ENCODE measurements around the gene KBTBD2.

DNA sequence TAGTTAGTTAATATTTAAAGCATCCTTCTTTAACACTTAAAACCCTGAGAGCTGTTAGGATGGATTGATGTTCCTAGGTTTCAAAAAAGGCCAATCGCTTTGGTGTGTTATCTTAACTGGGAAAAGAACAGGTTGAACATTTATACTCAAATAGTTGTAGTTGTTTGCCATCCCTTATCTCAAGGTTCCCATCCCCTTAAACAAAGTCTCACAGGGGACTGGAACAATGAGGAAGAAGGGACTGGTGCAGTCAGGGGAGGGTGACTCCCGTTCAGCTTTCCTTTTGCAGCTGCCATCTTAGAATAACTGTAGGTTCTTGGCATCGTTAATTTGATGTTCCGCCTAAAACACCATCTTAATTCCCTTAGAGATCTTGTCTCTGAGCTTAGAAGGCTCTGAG lies 2.6 kb upstream of the KBTBD2 start:
- TF ChIP-seq, protein P1, sequence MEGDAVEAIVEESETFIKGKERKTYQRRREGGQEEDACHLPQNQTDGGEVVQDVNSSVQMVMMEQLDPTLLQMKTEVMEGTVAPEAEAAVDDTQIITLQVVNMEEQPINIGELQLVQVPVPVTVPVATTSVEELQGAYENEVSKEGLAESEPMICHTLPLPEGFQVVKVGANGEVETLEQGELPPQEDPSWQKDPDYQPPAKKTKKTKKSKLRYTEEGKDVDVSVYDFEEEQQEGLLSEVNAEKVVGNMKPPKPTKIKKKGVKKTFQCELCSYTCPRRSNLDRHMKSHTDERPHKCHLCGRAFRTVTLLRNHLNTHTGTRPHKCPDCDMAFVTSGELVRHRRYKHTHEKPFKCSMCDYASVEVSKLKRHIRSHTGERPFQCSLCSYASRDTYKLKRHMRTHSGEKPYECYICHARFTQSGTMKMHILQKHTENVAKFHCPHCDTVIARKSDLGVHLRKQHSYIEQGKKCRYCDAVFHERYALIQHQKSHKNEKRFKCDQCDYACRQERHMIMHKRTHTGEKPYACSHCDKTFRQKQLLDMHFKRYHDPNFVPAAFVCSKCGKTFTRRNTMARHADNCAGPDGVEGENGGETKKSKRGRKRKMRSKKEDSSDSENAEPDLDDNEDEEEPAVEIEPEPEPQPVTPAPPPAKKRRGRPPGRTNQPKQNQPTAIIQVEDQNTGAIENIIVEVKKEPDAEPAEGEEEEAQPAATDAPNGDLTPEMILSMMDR (IDR thresholded peaks at IDR 0.05), result no peak
- no peak for TF ChIP-seq POLR2A (IDR thresholded peaks at IDR 0.05)

All from uterus (tissue), 2 donors.